ENCODE results near the gene KIRREL1.

KIRREL1 gene

GRCh38 chr1:158149175-158149574 is 155.7 kb downstream of the KIRREL1 start:
- no peak for DNase-seq

Data from NCI-H187 treated with DMSO at 0.1 percent for 48 hours (cell line).